B cell (primary cell): Measurements from ENCODE around the gene SNRPD3. TPM values are rescaled to one million over a fixed set of nuclear protein-coding genes. Genes with fewer than 3 reads are reported as not detected.

ENCODE experiments used
- ATAC-seq: fragments of 200-7000 bp; cut with Tn5 transposase; one replicate; pipeline ENCODE4 v1.10.0; 2021; ENCODE audit warnings: low read depth, mild to moderate bottlenecking, moderate number of reproducible peaks, moderate library complexity
- CTCF ChIA-PET: fragments of 350-600 bp; sonication (Branson Sonifier 250); formaldehyde crosslinking; loops from one replicate; lab custom pipeline; 2021; ENCODE audit warnings: antibody characterized with exemption, inconsistent platforms; lab: Charles Lee
- POLR2A ChIA-PET: fragments of 350-600 bp; sonication (Branson Sonifier 250); formaldehyde crosslinking; loops from one replicate; lab custom pipeline; 2021; ENCODE audit warnings: antibody characterized with exemption; lab: Charles Lee
- DNase-seq: peaks from one replicate; pipeline ENCODE4 v3.0.0; 2013
- H2AFZ ChIP-seq: 2 replicates; pipeline ENCODE4 v1.6.1; 2012; ENCODE audit warnings: mild to moderate bottlenecking, low read depth, low read length; ENCODE audit not compliant: insufficient read depth, poor library complexity, severe bottlenecking
- H3K27ac ChIP-seq, 2 donors: 1 replicate in 1 of 2; 2 replicates in 1 of 2; pipeline ENCODE4 v1.5.1; 2012 to 2013; ENCODE audit warnings: low read length in 2 of 2, mild to moderate bottlenecking in 2 of 2, moderate library complexity in 1 of 2
- H3K27me3 ChIP-seq, 4 experiments: fragments of 200-600 bp in 1 of 4; sonication (generic) in 1 of 4; replicated peaks in 1 of 4; 1 replicate in 2 of 4; 2 replicates in 2 of 4; pipeline versions ENCODE4 v1.6.1 to v1.7.0; 2013 to 2016; ENCODE audit warnings: low read length in 3 of 4, mild to moderate bottlenecking in 2 of 4, mixed read lengths in 1 of 4, moderate library complexity in 1 of 4; ENCODE audit not compliant: insufficient read depth in 4 of 4, control insufficient read depth in 3 of 4; ENCODE audit errors: control extremely low read depth in 1 of 4
- H3K36me3 ChIP-seq, 2 experiments: replicated peaks in 1 of 2; 1 replicate in 1 of 2; 2 replicates in 1 of 2; pipeline versions ENCODE4 v1.6.1 to v1.7.1; 2013; ENCODE audit warnings: low read length in 1 of 2; ENCODE audit not compliant: insufficient read depth in 2 of 2, control insufficient read depth in 1 of 2; ENCODE audit errors: control extremely low read depth in 1 of 2, extremely low read depth in 1 of 2
- H3K4me1 ChIP-seq, 2 donors: fragments of 200-600 bp in 1 of 2; sonication (generic) in 1 of 2; 1 replicate in 1 of 2; 2 replicates in 1 of 2; pipeline versions ENCODE4 v1.5.1 to v1.6.1; 2013 to 2017; ENCODE audit warnings: low read length in 2 of 2; ENCODE audit not compliant: control insufficient read depth in 2 of 2, insufficient read depth in 2 of 2
- H3K4me2 ChIP-seq: replicated peaks from 2 replicates; pipeline ENCODE3; 2012; ENCODE audit warnings: mild to moderate bottlenecking, low read depth, low read length; ENCODE audit not compliant: poor library complexity, severe bottlenecking
- H3K4me3 ChIP-seq, 5 experiments: fragments of 200-600 bp in 1 of 5; sonication (generic) in 1 of 5; 1 replicate in 3 of 5; 2 replicates in 2 of 5; pipeline versions ENCODE4 v1.5.1 to v1.7.0; 2011 to 2016; ENCODE audit warnings: low read length in 4 of 5, mild to moderate bottlenecking in 4 of 5, low read depth in 2 of 5, control low read depth in 1 of 5, moderate library complexity in 1 of 5; ENCODE audit not compliant: insufficient read depth in 1 of 5; ENCODE audit errors: control extremely low read depth in 1 of 5, extremely low read depth in 1 of 5
- H3K79me2 ChIP-seq: fragments of 200-600 bp; sonication (generic); one replicate; pipeline ENCODE4 v1.6.0; 2016; ENCODE audit warnings: low read length; ENCODE audit not compliant: control insufficient read depth, insufficient read depth
- H3K9ac ChIP-seq: fragments of 200-600 bp; sonication (generic); 2 replicates; pipeline ENCODE4 v1.6.1; 2017; ENCODE audit warnings: mild to moderate bottlenecking, low read length, moderate library complexity
- H3K9me3 ChIP-seq, 3 donors: one replicate each; pipeline versions ENCODE4 v1.6.1 to v1.7.1; 2013; ENCODE audit warnings: low read length in 2 of 3; ENCODE audit not compliant: control insufficient read depth in 2 of 3, insufficient read depth in 1 of 3; ENCODE audit errors: control extremely low read depth in 1 of 3
- H4K20me1 ChIP-seq: 2 replicates; pipeline ENCODE4 v1.6.0; 2012; ENCODE audit warnings: mild to moderate bottlenecking, low read length; ENCODE audit not compliant: insufficient read depth, control insufficient read depth, poor library complexity, severe bottlenecking
- H3K27ac Mint-ChIP-seq: one replicate; pipeline ENCODE4 v1.8.0; 2021; ENCODE audit warnings: mixed read lengths
- H3K27me3 Mint-ChIP-seq: one replicate; pipeline ENCODE4 v1.8.0; 2021; ENCODE audit warnings: mixed read lengths
- H3K4me1 Mint-ChIP-seq: one replicate; pipeline ENCODE4 v1.8.0; 2021; ENCODE audit warnings: mixed read lengths
- H3K4me3 Mint-ChIP-seq: one replicate; pipeline ENCODE4 v1.8.0; 2021; ENCODE audit warnings: mixed read lengths
- H3K9me3 Mint-ChIP-seq: one replicate; pipeline ENCODE4 v1.8.0; 2022; ENCODE audit warnings: mixed read lengths; ENCODE audit not compliant: insufficient read depth
- EZH2 ChIP-seq: IDR thresholded peaks from 2 replicates; pipeline ENCODE4 v1.6.1; 2012; ENCODE audit warnings: borderline replicate concordance, low read depth, mild to moderate bottlenecking, moderate library complexity, low read length; ENCODE audit not compliant: insufficient read depth, poor library complexity, severe bottlenecking
- WGBS: methylation state at CpG from one replicate; pipeline ENCODE4 v1.1.5; 2013; ENCODE audit warnings: missing lambda C conversion rate; ENCODE audit not compliant: insufficient coverage; 5-methylcytosine and 5-hydroxymethylcytosine counted together
- intact Hi-C: fragments of 100-400 bp; cut with micrococcal nuclease; formaldehyde crosslinking; loops from one replicate; pipeline ENCODE4 v1.10.0; 2022
- polyA plus RNA-seq: library from polyadenylated mRNA; depleted of rRNA; stranded (reverse); fragments of >200 nt; gene quantifications from 2 replicates; pipeline ENCODE4 v1.2.3, GENCODE V29; 2012
- total RNA-seq, 2 donors: library from RNA; stranded (reverse); fragments of 120-200 nt in 1 of 2; gene quantifications; 1 replicate in 1 of 2; 2 replicates in 1 of 2; pipeline versions ENCODE4 v1.2.3 to v1.2.4, GENCODE V29; 2013 to 2022
- TF ChIP-seq, protein P1 (sequence below): fragments of 200-600 bp; IDR thresholded peaks from one replicate; pipeline ENCODE4 v1.8.0; 2022; ENCODE audit warnings: antibody characterized with exemption, mild to moderate bottlenecking

Gene SNRPD3
- total and polyA plus RNA-seq, 2 donors (not counting 1 experiment from before 2014, with no cell fraction given) = 76.7 to 165 TPM

DNA sequence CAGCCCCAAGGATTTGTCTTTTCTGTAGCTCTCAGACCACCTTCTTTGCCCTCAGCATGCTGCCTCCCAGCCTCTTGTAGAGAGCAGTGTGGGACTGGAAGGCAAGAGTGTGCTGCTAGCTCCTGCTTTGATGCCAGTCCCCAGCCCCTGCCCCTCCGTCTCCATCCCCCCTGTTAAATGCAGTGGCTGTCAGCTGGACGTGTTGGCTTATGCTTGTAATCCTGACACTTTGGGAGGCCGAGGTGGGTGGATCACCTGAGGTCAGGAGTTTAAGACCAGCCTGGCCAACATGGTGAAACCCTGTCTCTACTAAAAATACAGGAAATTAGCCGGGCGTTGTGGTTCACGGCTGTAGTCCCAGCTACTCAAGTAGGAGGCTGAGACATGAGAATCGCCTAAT lies 15.5 kb downstream of the SNRPD3 start:
- Histone ChIP-seq H3K4me2 (no peak overlapping the region), H3K79me2 (peaks cover 10% of the 10 kb centered on the region), H4K20me1 (peaks cover 46% of the 10 kb centered on the region), H3K4me1 (no peaks in the 10 kb centered on the region), H3K4me3 (no peak overlapping the region), H2AFZ (no peak overlapping the region), H3K9me3 (no peaks in the 10 kb centered on the region), H3K9ac (no peak overlapping the region), H3K27ac (no peak overlapping the region), H3K27me3 (no peaks in the 10 kb centered on the region), H3K36me3 (peaks cover 20 to 68% of the 10 kb centered on the region in 2 experiments)
- ChIA-PET CTCF (no interaction called here), POLR2A (interaction anchor here (0.7 kb wide), 1 partner anchor 19 kb away, joined by 3 read pairs; no protein-coding TSS in a partner anchor)
- ATAC-seq = no peak
- no peak overlapping the region for H3K4me3 Mint-ChIP-seq
- TF ChIP-seq, protein P1, sequence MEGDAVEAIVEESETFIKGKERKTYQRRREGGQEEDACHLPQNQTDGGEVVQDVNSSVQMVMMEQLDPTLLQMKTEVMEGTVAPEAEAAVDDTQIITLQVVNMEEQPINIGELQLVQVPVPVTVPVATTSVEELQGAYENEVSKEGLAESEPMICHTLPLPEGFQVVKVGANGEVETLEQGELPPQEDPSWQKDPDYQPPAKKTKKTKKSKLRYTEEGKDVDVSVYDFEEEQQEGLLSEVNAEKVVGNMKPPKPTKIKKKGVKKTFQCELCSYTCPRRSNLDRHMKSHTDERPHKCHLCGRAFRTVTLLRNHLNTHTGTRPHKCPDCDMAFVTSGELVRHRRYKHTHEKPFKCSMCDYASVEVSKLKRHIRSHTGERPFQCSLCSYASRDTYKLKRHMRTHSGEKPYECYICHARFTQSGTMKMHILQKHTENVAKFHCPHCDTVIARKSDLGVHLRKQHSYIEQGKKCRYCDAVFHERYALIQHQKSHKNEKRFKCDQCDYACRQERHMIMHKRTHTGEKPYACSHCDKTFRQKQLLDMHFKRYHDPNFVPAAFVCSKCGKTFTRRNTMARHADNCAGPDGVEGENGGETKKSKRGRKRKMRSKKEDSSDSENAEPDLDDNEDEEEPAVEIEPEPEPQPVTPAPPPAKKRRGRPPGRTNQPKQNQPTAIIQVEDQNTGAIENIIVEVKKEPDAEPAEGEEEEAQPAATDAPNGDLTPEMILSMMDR = no peak
- no peak for TF ChIP-seq EZH2
- H3K27me3 Mint-ChIP-seq = no peaks in the 10 kb centered on the region
- peaks cover 4% of the 10 kb centered on the region for H3K4me1 Mint-ChIP-seq
- no peaks in the 10 kb centered on the region for H3K9me3 Mint-ChIP-seq
- intact Hi-C loops = no loop called here
- no peak overlapping the region for H3K27ac Mint-ChIP-seq
- no peak for DNase-seq
- 97% methylated on average over 5 of the region's 7 CpGs for WGBS

DNA sequence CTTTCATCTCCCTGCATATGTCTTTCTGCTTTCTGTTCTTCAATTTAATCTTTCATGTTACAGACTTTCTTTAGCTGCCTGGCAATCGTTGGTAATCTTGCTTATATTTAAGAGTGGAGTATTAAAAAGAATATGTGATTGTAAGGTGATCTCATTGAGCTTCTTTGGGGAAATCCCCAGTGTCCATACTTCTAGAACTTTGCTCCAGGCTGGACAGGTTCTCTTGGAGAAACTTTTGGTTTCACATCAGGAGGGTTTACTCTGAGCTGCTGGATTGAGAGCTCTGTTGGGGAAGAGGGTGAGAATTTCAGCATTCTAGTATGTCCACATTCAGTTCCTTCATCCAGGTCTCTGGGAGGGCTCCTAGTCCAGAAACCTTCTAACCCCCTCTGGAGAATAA lies 21.0 kb downstream of the SNRPD3 start:
- Histone ChIP-seq H2AFZ (no peak overlapping the region), H4K20me1 (peaks cover under 1% of the 10 kb centered on the region), H3K36me3 (peaks cover 11 to 27% of the 10 kb centered on the region in 2 experiments), H3K4me2 (no peak overlapping the region), H3K4me3 (no peak overlapping the region), H3K27ac (no peak overlapping the region), H3K9ac (no peak overlapping the region), H3K4me1 (no peaks in the 10 kb centered on the region), H3K9me3 (no peaks in the 10 kb centered on the region), H3K79me2 (no peaks in the 10 kb centered on the region), H3K27me3 (no peaks in the 10 kb centered on the region)
- CTCF ChIA-PET = no interaction called here
- Mint-ChIP-seq H3K9me3 (no peaks in the 10 kb centered on the region), H3K27me3 (no peaks in the 10 kb centered on the region), H3K4me1 (no peaks in the 10 kb centered on the region), H3K4me3 (no peak overlapping the region), H3K27ac (no peak overlapping the region)
- no peak for DNase-seq
- intact Hi-C loops = no loop called here
- POLR2A ChIA-PET = no interaction called here
- ATAC-seq = no peak
- WGBS = 100% methylated on average over 1 of the region's 1 CpG
- TF ChIP-seq EZH2 = no peak
- TF ChIP-seq, protein P1 = no peak
